A549 treated with CpdA at 1 μM for 4 hours (cell line): ENCODE measurements around the gene AIMP1. TPM values are rescaled to one million over a fixed set of nuclear protein-coding genes. Genes with fewer than 3 reads are reported as not detected.

Experiments used
- total RNA-seq: library from RNA; stranded (reverse); fragments of 200-300 nt; extraction: Qiagen RNA extraction; gene quantifications from 5 replicates; pipeline ENCODE4 v1.2.3, GENCODE V29; 2022; ENCODE audit warnings: low read depth

Gene AIMP1
- 43.8 to 48.9 TPM (median 45.7 TPM) in 5 replicates for total RNA-seq

GRCh38 chr4:106315968-106316772, at the start of gene AIMP1, which contains the start of gene TBCK:
Gene AIMP1 (plus strand): TSS chr4:106316550. CDS start chr4:106325010, 8,460 bp downstream.
Gene TBCK (minus strand): TSS chr4:106316209. CDS start chr4:106308960, 7,249 bp downstream.

DNA sequence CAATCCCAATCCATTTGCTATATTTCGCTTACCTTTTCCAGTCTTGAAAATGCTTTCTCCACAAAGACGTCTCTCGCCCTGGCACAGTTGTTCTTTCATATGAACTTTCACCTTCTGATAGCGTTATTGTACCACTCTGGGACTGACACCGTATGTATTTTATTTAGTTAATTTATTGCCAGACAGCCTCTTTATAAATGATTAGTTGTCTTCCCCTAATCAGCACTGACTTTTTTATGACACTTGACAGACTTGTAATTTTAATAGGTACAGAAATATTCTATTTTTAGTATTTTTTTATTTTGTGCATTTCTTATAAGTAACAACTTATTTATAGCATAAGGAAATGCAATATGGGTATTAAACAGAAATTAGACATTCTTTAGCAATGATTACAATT, 52.3 kb downstream of the AIMP1 start, which contains the start of gene GIMD1:
Gene GIMD1 (minus strand): TSS at position 101 of the 400 bp plus-strand sequence. CDS start 1,343 bp downstream, outside the sequence.

Other genes starting within 250 kb of the AIMP1 start
- 2.7 to 3.4 TPM (median 3.1 TPM) in 5 replicates for gene TBCK, start 341 bp upstream of the AIMP1 start, total RNA-seq
- not detected in 5 replicates for gene GIMD1, start 52.2 kb downstream of the AIMP1 start, total RNA-seq